Measurements from ENCODE around the gene LRRIQ4.

LRRIQ4 gene

DNA sequence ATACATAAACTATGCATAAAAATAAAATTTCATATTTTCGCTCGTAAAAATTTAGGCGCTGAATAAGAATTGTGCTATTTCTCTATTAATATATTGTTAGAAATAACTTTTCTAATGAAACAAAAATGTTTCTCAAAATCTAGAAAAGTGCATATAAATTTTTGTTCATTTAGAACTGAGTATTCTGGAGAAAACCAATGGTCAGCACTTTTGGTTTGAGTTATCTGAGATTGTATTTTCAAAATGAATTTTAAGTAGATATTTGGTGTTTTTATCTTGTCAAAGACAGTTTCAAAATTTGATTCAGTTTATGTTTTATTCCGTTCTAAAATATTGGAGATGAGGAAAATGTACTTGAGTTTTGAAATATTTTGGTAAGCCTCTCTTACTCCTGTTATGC lies 25.6 kb upstream of the LRRIQ4 start:
- H3K4me3 ChIP-seq (ENCODE audit: low read depth, low read length), result no peak overlapping the region
- TF ChIP-seq, protein P1, sequence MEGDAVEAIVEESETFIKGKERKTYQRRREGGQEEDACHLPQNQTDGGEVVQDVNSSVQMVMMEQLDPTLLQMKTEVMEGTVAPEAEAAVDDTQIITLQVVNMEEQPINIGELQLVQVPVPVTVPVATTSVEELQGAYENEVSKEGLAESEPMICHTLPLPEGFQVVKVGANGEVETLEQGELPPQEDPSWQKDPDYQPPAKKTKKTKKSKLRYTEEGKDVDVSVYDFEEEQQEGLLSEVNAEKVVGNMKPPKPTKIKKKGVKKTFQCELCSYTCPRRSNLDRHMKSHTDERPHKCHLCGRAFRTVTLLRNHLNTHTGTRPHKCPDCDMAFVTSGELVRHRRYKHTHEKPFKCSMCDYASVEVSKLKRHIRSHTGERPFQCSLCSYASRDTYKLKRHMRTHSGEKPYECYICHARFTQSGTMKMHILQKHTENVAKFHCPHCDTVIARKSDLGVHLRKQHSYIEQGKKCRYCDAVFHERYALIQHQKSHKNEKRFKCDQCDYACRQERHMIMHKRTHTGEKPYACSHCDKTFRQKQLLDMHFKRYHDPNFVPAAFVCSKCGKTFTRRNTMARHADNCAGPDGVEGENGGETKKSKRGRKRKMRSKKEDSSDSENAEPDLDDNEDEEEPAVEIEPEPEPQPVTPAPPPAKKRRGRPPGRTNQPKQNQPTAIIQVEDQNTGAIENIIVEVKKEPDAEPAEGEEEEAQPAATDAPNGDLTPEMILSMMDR (IDR thresholded peaks at IDR 0.05; ENCODE audit: low read depth, low read length, missing control alignments), result no peak
- no peak for DNase-seq (ENCODE audit: low read depth)

DNA sequence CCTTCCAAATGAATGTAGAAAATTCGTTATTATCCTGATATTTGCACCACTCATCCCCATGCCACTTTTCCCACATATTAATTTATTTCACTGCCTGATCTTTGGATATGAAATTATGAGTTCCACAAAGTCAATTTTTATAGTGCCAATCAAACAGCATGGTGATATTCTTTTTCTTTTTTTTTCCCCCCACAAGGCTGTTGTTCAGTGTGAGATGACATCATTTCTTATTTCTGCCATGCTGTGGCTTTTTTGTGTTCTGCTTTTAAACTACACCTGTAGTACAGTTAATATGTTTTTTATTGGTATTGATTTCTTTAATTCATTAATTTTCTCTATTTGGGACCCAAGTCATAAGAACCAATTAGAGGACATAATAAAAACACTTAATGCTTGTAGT lies 24.9 kb upstream of the LRRIQ4 start:
- H3K4me3 ChIP-seq (ENCODE audit: low read depth, low read length), result no peak overlapping the region
- no peak for DNase-seq (ENCODE audit: low read depth)
- TF ChIP-seq, protein P1 (IDR thresholded peaks at IDR 0.05; ENCODE audit: low read depth, low read length, missing control alignments), result no peak

DNA sequence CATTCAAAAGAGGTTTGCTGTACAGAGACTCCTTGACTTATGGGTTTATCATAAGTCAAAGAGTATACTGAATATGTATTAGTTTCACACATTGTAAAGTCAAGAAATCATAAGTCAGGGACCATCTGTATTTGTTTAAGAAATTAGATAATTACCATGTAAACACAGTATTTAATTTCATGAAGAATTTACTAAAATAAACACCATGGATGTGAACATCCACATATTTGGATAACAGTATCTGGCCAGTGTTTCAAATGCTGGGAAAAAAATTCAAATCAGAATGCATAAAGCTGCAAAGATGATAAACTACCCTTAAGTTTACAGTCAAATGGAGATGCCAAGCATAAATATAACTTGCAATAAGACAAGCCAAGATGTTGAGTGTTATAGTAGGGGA lies 22.5 kb upstream of the LRRIQ4 start:
- DNase-seq (ENCODE audit: low read depth), result no peak
- TF ChIP-seq, protein P1 (IDR thresholded peaks at IDR 0.05; ENCODE audit: low read depth, low read length, missing control alignments), result no peak
- H3K4me3 ChIP-seq (ENCODE audit: low read depth, low read length), result no peak overlapping the region

DNA sequence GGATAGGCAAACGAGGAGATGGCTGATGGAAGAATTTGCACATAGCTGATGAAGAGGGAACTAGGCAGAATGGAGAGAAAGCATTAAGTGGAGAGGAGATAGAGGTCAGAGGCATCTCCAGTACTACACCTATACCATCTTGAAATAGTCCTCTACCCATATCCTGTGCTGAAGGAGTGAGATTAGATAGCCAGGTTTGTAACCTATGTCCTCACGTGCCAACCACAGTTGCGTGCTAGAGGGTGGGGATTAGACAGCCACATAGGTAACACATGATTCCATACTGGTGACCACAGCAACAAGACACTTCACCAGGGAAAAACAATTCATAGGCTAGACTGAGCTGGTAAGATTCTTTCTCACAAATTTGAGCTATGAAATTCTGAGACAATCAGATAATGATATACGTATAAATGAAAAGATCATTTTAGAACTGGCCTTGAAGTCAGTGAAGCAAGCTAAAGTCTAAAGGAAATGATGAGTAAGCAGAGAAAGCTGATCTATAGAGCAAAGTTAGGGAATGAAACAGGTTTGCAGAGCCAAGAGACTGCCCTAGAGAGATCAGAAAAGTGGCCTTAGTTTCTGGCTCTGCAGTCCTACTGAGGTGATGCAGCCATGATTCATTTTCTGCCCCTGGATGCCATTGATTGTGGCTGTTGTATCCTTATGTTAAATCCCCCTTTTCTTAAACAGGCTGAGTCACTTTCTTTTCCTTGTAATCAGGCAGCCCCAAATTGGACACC lies 21.8 kb upstream of the LRRIQ4 start:
- no peak for DNase-seq (ENCODE audit: low read depth)
- H3K4me3 ChIP-seq (ENCODE audit: low read depth, low read length), result no peak overlapping the region
- TF ChIP-seq, protein P1 (IDR thresholded peaks at IDR 0.05; ENCODE audit: low read depth, low read length, missing control alignments), result no peak

DNA sequence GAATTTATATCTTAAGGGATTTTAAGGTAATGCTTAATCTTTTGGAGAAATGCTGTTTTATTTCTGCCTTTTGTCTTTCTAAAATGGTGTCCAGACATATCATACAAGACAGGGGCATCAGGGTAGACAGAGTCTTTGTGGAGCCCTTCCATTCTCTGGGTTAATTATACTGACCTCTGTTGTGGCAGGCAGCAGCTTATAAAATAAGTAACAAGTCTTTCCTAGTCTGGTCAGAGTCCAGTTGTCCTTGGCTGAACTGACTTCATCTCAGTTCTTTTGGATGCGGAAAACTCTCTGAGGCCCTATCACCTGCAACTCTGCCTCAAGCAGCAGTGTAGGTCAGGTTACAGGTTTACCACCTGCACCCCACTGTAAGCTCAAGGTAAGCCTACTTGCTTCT lies 20.3 kb upstream of the LRRIQ4 start:
- H3K4me3 ChIP-seq (ENCODE audit: low read depth, low read length), result no peak overlapping the region
- no peak for DNase-seq (ENCODE audit: low read depth)
- TF ChIP-seq, protein P1 (IDR thresholded peaks at IDR 0.05; ENCODE audit: low read depth, low read length, missing control alignments), result no peak

DNA sequence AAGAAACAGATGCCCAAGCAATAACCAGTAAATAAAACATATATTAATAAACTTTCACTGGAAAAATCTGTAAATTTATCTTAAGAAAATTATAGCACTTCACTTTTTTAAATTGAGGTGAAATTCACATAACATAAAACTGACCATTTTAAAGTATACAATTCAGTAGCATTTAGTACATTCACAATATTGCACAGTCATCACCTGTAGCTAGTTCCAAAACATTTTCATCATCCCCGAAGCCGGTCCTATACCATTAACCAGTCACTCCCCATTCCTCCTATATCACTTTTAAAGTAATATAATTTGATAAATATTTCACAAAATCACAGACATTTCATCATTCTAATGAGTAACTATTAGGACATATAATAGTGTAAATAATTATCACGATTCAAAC lies 8.0 kb upstream of the LRRIQ4 start:
- H3K4me3 ChIP-seq (ENCODE audit: low read depth, low read length), result no peak overlapping the region
- no peak for DNase-seq (ENCODE audit: low read depth)
- TF ChIP-seq, protein P1 (IDR thresholded peaks at IDR 0.05; ENCODE audit: low read depth, low read length, missing control alignments), result no peak

DNA sequence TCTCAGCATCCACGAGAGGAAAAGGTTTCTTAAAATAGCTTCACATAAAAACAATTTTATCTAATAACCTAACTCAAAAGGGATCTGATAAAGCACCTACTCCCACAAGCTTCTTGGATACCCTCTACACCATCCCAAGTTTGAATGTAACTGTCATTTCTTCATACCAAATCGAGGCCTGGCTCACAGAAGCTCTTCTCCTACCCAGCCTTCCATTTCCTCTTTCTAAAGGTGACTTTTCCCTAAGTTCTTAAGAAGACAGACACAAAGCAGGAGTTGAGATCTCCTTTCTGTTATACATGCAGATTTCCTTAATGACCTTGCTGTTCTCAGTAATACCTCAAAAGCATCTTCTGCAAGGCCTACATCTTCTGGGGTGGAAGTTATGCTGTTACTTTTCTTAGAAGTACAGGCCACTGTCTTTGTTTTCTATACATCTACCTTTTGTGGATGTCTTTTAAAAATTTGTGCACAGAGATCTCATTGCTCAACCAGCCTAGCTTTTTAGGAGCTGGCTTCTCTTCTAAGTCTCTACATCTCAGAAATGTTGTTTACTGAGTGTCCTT lies 3.4 kb upstream of the LRRIQ4 start:
- no peak overlapping the region for H3K4me3 ChIP-seq (ENCODE audit: low read depth, low read length)
- TF ChIP-seq, protein P1 (IDR thresholded peaks at IDR 0.05; ENCODE audit: low read depth, low read length, missing control alignments), result no peak
- no peak for DNase-seq (ENCODE audit: low read depth)

Data from GM12864 (cell line).